ENCODE measurements around the gene RPS13.

RPS13 gene

DNA sequence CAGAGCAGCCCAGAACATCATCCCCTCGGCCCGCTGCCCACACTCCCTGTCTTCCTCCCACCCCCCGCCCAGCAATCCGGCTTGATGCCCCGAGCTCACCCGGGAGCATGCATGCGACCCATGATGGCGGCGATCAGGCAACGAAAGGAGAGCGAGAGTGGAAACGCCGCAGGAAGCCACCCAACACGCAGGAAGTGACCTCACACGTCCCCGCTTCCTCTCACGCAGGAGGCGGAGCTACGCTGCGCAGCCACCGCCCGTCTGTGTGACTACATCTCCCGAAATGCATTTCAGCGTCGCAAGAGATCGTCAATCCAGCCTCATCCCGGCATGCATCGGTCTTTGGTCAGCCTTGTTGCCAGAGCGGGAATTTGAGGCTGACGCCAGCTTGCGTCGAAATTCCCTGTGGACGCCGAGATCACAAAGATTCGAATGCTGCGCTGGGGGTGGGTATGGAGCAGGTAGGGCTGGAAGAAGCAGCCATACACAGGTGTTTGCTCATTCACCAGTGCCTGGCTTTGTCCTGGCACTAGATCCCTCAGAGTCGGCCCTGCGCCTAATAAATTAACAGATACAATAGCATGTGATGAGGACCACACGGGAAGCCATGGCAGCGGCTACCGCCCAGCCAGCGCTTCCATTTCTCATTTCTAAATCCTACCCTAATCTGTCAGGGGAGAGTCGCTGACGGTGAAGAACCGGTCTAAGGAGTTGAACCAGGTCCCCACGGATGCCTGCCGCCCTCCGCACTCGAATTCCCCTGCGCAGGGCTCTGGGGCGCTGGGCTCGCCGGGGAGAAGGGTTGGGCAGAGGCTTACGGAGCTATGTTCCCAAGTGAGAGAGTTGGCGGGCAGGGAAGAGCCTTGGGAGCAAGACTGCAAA is at the start of gene RPS13 (continued):
- TF ChIP-seq ZNF544 (tag by site-specific recombination; IDR thresholded peaks at IDR 0.05) (no peak), BCL6B (tag by site-specific recombination; IDR thresholded peaks at IDR 0.05) (no peak), ZNF302 (tag by site-specific recombination; IDR thresholded peaks at IDR 0.05; ENCODE audit: low read depth) (no peak), ZSCAN18 (tag by site-specific recombination; IDR thresholded peaks at IDR 0.05) (no peak), ZNF473 (tag by site-specific recombination; IDR thresholded peaks at IDR 0.05) (no peak), MEIS1 (CRISPR knock-in tag; IDR thresholded peaks at IDR 0.05; ENCODE audit: borderline replicate concordance) (no peak), KLF10 (tag by site-specific recombination; IDR thresholded peaks at IDR 0.05) (no peak), ZSCAN4 (tag by site-specific recombination; IDR thresholded peaks at IDR 0.05) (no peak), GLIS1 (tag by site-specific recombination; IDR thresholded peaks at IDR 0.05) (peak; percentile 37; the same call in 1 of the 2 replicates), KLF7 (tag by site-specific recombination; IDR thresholded peaks at IDR 0.05; ENCODE audit: borderline replicate concordance) (0 out of 2 replicates have a peak, but pooled peaks have one; percentile 27), ZNF433 (tag by site-specific recombination; IDR thresholded peaks at IDR 0.05; ENCODE audit: low read depth) (no peak), ZNF792 (tag by site-specific recombination; IDR thresholded peaks at IDR 0.05) (no peak), ZNF354C (tag by site-specific recombination; IDR thresholded peaks at IDR 0.05; ENCODE audit: borderline replicate concordance, low read depth) (no peak), ZNF600 (tag by site-specific recombination; IDR thresholded peaks at IDR 0.05) (no peak), ZNF324 (tag by site-specific recombination; IDR thresholded peaks at IDR 0.05) (peak; percentile 45; the same call in 1 of the 2 replicates), ZNF561 (tag by site-specific recombination; IDR thresholded peaks at IDR 0.05; ENCODE audit: borderline replicate concordance) (0 out of 2 replicates have a peak, but pooled peaks have one; percentile 16), ZNF2 (tag by site-specific recombination; IDR thresholded peaks at IDR 0.05) (peak; percentile 39; the same call in 1 of the 2 replicates), ZNF488 (tag by site-specific recombination; IDR thresholded peaks at IDR 0.05) (no peak), ZNF626 (tag by site-specific recombination; IDR thresholded peaks at IDR 0.05) (no peak), ZFP3 (tag by site-specific recombination; IDR thresholded peaks at IDR 0.05; ENCODE audit: low read depth) (no peak), ZNF221 (tag by site-specific recombination; IDR thresholded peaks at IDR 0.05; ENCODE audit: borderline replicate concordance) (no peak), ZNF76 (tag by site-specific recombination; IDR thresholded peaks at IDR 0.05; ENCODE audit: borderline replicate concordance, low read depth) (peak; percentile 97), ZNF677 (tag by site-specific recombination; IDR thresholded peaks at IDR 0.05) (no peak)
- TF ChIP-seq, protein P1, sequence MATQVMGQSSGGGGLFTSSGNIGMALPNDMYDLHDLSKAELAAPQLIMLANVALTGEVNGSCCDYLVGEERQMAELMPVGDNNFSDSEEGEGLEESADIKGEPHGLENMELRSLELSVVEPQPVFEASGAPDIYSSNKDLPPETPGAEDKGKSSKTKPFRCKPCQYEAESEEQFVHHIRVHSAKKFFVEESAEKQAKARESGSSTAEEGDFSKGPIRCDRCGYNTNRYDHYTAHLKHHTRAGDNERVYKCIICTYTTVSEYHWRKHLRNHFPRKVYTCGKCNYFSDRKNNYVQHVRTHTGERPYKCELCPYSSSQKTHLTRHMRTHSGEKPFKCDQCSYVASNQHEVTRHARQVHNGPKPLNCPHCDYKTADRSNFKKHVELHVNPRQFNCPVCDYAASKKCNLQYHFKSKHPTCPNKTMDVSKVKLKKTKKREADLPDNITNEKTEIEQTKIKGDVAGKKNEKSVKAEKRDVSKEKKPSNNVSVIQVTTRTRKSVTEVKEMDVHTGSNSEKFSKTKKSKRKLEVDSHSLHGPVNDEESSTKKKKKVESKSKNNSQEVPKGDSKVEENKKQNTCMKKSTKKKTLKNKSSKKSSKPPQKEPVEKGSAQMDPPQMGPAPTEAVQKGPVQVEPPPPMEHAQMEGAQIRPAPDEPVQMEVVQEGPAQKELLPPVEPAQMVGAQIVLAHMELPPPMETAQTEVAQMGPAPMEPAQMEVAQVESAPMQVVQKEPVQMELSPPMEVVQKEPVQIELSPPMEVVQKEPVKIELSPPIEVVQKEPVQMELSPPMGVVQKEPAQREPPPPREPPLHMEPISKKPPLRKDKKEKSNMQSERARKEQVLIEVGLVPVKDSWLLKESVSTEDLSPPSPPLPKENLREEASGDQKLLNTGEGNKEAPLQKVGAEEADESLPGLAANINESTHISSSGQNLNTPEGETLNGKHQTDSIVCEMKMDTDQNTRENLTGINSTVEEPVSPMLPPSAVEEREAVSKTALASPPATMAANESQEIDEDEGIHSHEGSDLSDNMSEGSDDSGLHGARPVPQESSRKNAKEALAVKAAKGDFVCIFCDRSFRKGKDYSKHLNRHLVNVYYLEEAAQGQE (tag by site-specific recombination; IDR thresholded peaks at IDR 0.05), result no peak
- TF ChIP-seq, protein P2, sequence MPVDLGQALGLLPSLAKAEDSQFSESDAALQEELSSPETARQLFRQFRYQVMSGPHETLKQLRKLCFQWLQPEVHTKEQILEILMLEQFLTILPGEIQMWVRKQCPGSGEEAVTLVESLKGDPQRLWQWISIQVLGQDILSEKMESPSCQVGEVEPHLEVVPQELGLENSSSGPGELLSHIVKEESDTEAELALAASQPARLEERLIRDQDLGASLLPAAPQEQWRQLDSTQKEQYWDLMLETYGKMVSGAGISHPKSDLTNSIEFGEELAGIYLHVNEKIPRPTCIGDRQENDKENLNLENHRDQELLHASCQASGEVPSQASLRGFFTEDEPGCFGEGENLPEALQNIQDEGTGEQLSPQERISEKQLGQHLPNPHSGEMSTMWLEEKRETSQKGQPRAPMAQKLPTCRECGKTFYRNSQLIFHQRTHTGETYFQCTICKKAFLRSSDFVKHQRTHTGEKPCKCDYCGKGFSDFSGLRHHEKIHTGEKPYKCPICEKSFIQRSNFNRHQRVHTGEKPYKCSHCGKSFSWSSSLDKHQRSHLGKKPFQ (tag by site-specific recombination; IDR thresholded peaks at IDR 0.05), result no peak
- TF ChIP-seq, protein P3, sequence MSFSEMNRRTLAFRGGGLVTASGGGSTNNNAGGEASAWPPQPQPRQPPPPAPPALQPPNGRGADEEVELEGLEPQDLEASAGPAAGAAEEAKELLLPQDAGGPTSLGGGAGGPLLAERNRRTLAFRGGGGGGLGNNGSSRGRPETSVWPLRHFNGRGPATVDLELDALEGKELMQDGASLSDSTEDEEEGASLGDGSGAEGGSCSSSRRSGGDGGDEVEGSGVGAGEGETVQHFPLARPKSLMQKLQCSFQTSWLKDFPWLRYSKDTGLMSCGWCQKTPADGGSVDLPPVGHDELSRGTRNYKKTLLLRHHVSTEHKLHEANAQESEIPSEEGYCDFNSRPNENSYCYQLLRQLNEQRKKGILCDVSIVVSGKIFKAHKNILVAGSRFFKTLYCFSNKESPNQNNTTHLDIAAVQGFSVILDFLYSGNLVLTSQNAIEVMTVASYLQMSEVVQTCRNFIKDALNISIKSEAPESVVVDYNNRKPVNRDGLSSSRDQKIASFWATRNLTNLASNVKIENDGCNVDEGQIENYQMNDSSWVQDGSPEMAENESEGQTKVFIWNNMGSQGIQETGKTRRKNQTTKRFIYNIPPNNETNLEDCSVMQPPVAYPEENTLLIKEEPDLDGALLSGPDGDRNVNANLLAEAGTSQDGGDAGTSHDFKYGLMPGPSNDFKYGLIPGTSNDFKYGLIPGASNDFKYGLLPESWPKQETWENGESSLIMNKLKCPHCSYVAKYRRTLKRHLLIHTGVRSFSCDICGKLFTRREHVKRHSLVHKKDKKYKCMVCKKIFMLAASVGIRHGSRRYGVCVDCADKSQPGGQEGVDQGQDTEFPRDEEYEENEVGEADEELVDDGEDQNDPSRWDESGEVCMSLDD (tag by site-specific recombination; IDR thresholded peaks at IDR 0.05), result no peak
